ENCODE results near the gene UPP2. TPM values are rescaled to one million over a fixed set of nuclear protein-coding genes. Genes with fewer than 3 reads are reported as not detected.

The UPP2 gene
- polyA plus RNA-seq, 1 donor, result 0.11 TPM

Other genes with a start within 250 kb of the UPP2 start
- gene ACVR1, start 225.5 kb upstream of the UPP2 start, polyA plus RNA-seq (ENCODE audit: insufficient read length), result 26.3 TPM